ENCODE data around the gene CTNNA1. TPM values are rescaled to one million over a fixed set of nuclear protein-coding genes. Genes with fewer than 3 reads are reported as not detected.
A peak's percentile ranks its signal among the peaks of the same experiment; 100 is the strongest.

The CTNNA1 gene
- total RNA-seq, 1 donor from 2014 or later: 282 TPM

DNA sequence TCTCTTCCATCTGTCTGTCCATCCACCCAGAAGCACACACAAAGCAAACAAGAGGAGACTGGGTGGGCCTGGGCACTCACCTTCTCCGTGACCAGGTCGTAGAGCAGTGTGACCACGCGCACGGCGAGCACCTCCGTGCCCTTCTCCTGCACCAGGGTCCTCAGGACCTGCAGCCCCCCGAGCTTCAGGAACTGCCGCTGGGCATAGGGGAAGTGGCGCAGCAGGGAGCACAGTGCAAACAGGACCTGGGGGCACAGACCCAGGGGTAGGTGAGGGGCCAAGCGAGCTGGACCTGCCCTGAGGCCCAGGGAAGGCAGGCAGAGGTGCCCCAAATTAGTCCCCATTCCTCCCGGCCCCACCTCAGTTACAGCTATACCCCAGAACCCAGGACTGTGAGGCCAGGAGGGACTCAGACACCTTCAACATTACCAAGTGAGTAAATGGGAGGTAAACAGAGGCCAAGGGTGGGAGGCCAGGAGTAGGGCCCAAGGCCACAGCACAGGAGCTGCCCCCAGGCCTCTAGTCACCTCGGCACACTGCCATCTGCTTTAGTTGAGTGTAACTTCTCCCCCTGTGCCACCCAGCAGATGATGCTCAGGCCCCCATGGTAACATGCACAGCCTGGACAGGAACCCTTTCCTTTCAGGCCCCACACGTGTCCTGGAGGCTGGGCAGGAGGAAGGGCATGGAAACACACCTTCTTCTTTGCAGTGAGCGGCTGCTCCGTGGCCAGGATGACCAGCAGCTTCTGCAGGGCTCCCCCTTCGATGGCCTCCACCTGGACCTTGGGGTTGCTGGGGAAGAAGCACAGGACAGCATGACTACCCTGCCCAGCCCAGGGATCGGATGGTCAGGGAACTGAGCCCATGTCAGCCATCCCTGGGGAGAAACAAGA, 198.1 kb downstream of the CTNNA1 start:
- peak overlapping the region; percentile 5 for H3K4me3 Mint-ChIP-seq
- TF ChIP-seq, protein P1, sequence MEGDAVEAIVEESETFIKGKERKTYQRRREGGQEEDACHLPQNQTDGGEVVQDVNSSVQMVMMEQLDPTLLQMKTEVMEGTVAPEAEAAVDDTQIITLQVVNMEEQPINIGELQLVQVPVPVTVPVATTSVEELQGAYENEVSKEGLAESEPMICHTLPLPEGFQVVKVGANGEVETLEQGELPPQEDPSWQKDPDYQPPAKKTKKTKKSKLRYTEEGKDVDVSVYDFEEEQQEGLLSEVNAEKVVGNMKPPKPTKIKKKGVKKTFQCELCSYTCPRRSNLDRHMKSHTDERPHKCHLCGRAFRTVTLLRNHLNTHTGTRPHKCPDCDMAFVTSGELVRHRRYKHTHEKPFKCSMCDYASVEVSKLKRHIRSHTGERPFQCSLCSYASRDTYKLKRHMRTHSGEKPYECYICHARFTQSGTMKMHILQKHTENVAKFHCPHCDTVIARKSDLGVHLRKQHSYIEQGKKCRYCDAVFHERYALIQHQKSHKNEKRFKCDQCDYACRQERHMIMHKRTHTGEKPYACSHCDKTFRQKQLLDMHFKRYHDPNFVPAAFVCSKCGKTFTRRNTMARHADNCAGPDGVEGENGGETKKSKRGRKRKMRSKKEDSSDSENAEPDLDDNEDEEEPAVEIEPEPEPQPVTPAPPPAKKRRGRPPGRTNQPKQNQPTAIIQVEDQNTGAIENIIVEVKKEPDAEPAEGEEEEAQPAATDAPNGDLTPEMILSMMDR (conservative IDR thresholded peaks at IDR 0.05): no peak
- H3K27ac Mint-ChIP-seq (ENCODE audit: unreplicated experiment): no peak overlapping the region
- peaks cover 16% of the 10 kb centered on the region for H3K27me3 Mint-ChIP-seq (ENCODE audit: low read depth)
- no peak for DNase-seq (ENCODE audit: low read depth, low spot score)
- peaks cover 2% of the 10 kb centered on the region for H3K36me3 Mint-ChIP-seq (ENCODE audit: low read depth)
- H3K9me3 Mint-ChIP-seq: no peaks in the 10 kb centered on the region
- H3K4me1 Mint-ChIP-seq: peaks cover 58% of the 10 kb centered on the region

DNA sequence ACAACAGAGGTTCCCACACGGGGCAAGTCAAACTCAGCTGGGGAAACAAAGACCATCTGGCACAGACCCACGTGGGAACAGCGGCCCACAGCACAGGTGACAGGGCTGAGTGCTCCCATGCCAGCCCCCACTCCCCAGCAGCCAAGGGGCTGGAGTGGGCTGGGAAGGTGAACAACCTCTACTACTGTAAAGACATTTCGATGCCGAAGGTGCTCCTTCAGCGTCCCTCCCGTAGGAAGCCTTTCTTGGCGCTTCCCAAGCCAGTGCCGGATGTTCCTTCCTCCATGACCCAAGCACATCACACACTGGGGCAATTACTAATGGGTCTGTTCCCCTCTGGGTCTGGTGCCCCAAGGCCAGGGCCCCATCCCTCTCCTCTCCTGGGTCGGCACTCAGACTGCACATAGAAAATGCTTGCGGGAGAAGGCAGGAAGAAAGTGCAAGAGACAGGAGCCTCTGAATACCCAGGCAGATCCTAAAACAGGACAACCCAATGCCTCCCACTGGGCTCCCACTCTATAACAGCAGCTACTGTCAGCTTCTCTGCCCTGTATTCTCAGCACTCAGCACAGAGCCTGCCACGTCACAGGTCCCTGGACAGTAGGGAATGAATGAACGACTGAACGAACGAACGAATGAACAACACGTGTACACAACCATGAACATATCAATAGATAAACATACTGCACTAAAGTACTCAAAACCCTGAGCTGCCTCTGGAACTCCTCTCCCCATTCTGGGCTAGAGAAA, 198.9 kb downstream of the CTNNA1 start:
- Mint-ChIP-seq H3K27me3 (ENCODE audit: low read depth) (peaks cover 16% of the 10 kb centered on the region), H3K4me1 (peaks cover 58% of the 10 kb centered on the region), H3K27ac (ENCODE audit: unreplicated experiment) (peak overlapping the region; percentile 35), H3K36me3 (ENCODE audit: low read depth) (peaks cover 2% of the 10 kb centered on the region), H3K4me3 (peak overlapping the region; percentile 19), H3K9me3 (no peaks in the 10 kb centered on the region)
- TF ChIP-seq, protein P1 (conservative IDR thresholded peaks at IDR 0.05): no peak
- DNase-seq (ENCODE audit: low read depth, low spot score): no peak

DNA sequence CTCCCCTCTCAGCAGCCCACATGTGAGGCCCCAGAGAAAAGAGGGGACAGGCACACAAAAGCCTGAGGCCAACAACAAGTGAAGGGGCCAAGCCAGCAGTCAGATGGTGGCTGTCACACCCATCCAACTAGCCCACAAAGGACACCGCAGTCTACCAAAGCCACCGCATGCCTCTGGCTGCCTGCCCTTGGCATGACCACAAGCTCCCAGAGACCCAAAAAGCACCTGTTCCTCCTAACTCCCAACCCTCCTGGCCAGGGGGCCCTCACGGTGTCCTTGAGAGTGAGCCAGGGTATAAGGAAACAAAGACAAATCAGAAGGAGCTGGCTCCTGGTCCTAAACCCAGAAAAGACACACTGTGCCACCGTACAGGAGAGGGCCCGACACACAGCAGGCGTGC, 199.7 kb downstream of the CTNNA1 start:
- TF ChIP-seq, protein P1 (conservative IDR thresholded peaks at IDR 0.05): no peak
- peaks cover 16% of the 10 kb centered on the region for H3K27me3 Mint-ChIP-seq (ENCODE audit: low read depth)
- peak overlapping the region; percentile 57 for H3K27ac Mint-ChIP-seq (ENCODE audit: unreplicated experiment)
- H3K36me3 Mint-ChIP-seq (ENCODE audit: low read depth): peaks cover 2% of the 10 kb centered on the region
- H3K4me1 Mint-ChIP-seq: peaks cover 53% of the 10 kb centered on the region
- DNase-seq (ENCODE audit: low read depth, low spot score): no peak
- no peaks in the 10 kb centered on the region for H3K9me3 Mint-ChIP-seq
- peak overlapping the region; percentile 41 for H3K4me3 Mint-ChIP-seq

DNA sequence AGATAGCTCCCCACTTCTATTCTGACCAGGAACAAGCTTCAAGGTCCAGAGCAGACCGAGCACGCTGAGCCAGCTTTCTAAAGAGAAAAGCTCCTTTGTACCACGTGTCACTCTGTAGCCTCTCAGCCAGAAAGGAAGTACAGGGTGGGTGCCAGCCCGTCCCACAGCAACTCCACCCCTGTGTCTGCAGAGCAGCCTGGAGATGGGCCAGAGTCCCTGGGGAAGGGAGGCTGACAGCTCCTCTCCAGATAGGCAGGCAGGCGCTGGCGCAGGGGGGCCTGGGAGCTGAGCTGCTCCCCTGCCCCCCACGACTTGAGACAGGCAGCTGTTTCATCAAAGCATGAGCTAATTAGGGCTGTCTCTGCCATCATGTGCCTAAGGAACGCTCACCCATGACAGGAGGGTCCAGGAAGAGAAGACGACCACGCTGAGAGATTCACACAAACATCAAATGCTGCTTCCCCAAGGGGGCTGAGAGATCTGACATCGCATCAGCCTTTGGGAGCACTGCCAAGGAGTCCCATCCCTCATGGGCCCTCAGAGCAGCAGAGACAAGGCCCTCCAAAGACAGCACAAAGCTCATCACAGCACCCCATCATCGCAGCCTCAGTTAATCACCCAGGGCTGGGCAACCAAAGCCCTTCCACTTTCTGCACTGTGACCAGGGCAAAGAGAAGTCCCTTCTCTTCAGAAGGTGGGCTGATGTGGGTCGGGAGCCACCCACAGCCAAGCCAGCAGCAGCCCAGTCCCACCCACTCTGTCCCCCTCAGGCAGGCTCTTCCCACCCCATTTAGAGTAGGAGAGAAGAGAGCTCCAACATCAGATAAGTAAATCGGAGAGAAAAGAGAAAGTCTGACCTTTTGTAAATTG, 200.4 kb downstream of the CTNNA1 start:
- no peak overlapping the region for H3K27ac Mint-ChIP-seq (ENCODE audit: unreplicated experiment)
- H3K4me3 Mint-ChIP-seq: peak overlapping the region; percentile 41
- H3K9me3 Mint-ChIP-seq: no peaks in the 10 kb centered on the region
- peaks cover under 1% of the 10 kb centered on the region for H3K36me3 Mint-ChIP-seq (ENCODE audit: low read depth)
- H3K27me3 Mint-ChIP-seq (ENCODE audit: low read depth): peaks cover 14% of the 10 kb centered on the region
- peaks cover 46% of the 10 kb centered on the region for H3K4me1 Mint-ChIP-seq
- no peak for DNase-seq (ENCODE audit: low read depth, low spot score)
- TF ChIP-seq, protein P1 (conservative IDR thresholded peaks at IDR 0.05): no peak
